Subcutaneous adipose tissue (tissue), 4 donors: ENCODE results near the gene TAP1. TPM values are rescaled to one million over a fixed set of nuclear protein-coding genes. Genes with fewer than 3 reads are reported as not detected.

ENCODE experiments used
- total RNA-seq, 4 donors: library from RNA; depleted of rRNA; stranded (reverse); fragments of >200 nt; gene quantifications; one replicate each; pipeline ENCODE4 v1.1.0, GENCODE V29; 2016
- TF ChIP-seq, protein P1 (sequence below): fragments of 450-650 bp; IDR thresholded peaks from one replicate; pipeline ENCODE4 v1.5.1; 2016; ENCODE audit warnings: low read depth, mild to moderate bottlenecking, control low read depth, antibody characterized with exemption, moderate library complexity

The TAP1 gene
- total RNA-seq, 4 donors from 2014 or later = 18.3 to 76.9 (median 32.4) TPM

DNA sequence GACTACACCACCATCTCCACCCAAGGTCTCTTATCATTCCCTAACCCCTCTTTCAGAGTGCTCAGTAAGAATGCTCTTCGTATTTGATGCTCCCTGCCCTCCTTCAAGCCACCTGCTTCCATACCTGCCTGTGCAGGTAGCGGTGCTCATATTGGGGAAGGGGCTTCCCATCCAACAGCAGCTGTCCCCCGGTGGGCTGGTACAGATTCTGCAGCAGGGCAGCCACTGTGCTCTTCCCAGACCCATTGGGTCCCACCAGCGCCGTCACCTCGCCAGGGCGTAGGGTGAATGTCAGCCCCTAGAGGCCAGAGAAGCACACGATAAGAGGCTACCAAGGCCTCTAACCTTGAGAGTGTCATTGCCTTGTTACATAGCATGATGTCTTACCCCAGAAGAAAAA is 5.7 kb downstream of the TAP1 start:
- TF ChIP-seq, protein P1, sequence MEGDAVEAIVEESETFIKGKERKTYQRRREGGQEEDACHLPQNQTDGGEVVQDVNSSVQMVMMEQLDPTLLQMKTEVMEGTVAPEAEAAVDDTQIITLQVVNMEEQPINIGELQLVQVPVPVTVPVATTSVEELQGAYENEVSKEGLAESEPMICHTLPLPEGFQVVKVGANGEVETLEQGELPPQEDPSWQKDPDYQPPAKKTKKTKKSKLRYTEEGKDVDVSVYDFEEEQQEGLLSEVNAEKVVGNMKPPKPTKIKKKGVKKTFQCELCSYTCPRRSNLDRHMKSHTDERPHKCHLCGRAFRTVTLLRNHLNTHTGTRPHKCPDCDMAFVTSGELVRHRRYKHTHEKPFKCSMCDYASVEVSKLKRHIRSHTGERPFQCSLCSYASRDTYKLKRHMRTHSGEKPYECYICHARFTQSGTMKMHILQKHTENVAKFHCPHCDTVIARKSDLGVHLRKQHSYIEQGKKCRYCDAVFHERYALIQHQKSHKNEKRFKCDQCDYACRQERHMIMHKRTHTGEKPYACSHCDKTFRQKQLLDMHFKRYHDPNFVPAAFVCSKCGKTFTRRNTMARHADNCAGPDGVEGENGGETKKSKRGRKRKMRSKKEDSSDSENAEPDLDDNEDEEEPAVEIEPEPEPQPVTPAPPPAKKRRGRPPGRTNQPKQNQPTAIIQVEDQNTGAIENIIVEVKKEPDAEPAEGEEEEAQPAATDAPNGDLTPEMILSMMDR = no peak

- TF ChIP-seq, protein P1 = no peak
Measured at GRCh38 chr6:32847004-32847403, 6.5 kb downstream of the TAP1 start.

- TF ChIP-seq, protein P1 = no peak
Measured at GRCh38 chr6:32845384-32845884, 8.1 kb downstream of the TAP1 start.

GRCh38 chr6:32844839-32845383 is 8.6 kb downstream of the TAP1 start:
- TF ChIP-seq, protein P1 = no peak

DNA sequence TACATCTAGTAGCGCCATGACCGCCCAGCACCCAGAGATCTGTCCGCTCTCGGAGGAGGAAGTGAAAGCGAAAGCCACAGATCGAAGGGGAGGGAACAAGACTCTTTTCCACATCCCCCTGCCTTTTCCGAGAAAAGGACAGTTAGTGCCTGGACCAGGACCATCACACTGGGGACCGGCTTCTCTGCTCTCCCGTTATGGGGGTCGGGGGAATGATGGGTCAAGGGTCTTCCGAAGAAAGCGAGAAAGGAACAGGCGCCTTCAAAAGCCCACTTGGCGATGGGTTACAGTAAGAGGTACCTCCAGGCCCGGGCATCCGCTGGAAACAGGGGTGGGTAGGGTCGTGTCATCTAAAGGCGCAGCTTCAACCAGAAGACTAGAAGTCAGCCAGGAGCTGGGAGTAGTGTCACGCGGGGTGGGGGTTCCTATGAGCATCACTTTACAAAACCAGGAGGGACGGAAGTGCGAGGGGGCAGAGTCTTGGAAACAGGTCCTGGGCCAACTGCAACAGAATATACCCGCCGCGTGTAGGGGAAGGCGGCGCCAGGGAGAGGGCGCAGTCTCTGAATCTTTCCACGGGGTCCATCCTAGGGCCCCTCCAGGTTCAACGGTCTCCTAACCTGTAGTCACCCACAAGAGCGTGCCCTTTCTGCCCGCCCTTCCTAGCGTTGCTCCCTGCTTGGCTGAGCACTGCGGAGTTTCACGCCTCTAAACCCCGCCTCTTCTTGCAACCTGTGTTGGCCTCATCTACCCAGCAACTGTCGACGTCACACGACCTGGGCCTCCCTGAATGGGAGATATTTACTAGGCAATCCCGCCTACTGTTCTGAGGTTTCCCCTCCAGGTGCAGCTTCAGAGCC is 9.3 kb downstream of the TAP1 start, which contains the start of gene PSMB8:
Gene PSMB8, minus strand, starts transcription at position 69 of the 860 bp plus-strand sequence. Its CDS starts 51 bp downstream, at position 18.
- TF ChIP-seq, protein P1 = no peak

DNA sequence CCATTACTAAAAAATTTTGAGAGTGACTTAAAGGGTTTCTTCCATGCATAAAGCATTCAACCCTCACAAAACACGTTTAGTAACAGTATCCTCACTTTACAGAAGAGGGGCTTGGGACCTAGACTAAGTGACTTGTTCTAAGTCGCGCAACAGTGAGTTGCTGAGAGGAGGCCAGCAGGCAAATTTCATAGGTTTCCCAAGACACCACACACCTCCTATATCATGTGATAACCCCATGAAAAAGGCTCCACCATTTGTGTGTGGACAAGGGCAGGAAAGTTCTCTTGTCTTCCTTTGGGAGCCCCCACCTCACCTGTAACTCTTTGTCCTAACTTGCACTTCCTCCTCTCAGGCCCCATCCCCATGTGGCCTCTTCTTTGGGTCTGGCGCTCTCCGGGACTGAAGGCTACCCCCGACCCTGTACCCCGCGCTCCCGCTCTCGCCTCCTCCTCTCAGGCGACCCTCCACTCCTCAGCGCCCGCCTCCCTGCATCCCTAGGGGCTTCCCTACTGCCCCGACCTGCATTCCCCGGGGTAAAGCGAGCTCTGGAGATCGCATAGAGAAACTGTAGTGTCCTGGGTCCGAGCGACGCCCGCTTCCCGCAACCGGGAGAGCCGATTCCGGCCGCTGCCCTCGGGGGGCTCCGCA is 10.0 kb downstream of the TAP1 start:
- TF ChIP-seq, protein P1 = no peak

DNA sequence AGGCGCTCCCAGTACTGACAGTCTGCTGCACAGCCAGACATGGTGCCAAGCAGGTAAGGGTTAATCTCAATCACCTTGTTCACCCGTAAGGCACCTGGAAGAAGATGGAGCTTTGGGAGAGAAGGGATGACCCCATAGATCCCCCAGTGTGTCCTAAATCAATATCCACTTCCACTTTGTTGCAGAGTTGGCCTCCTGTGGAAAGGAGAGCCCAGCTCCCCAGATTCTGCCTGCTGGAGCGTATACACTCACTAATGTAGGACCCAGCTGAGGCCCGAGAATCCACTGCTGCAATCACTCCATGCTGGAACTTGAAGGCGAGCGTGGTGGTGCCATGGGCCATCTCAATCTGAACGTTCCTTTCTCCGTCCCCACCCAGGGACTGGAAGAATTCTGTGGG is 10.8 kb downstream of the TAP1 start:
- TF ChIP-seq, protein P1 = no peak
